Fibroblast of skin of left biceps (primary cell): ENCODE data around the gene ETV7.
"Not testable (repeated sequence)": the region's sequence is repeated elsewhere in the genome, so short reads cannot be mapped to it uniquely, and the experiment has no call there.

Experiments
- DNase-seq, 2 experiments: peaks; one replicate each; pipeline ENCODE4 v3.0.0-alpha.2; 2013; ENCODE audit warnings: low read depth in 2 of 2

Gene ETV7

DNA sequence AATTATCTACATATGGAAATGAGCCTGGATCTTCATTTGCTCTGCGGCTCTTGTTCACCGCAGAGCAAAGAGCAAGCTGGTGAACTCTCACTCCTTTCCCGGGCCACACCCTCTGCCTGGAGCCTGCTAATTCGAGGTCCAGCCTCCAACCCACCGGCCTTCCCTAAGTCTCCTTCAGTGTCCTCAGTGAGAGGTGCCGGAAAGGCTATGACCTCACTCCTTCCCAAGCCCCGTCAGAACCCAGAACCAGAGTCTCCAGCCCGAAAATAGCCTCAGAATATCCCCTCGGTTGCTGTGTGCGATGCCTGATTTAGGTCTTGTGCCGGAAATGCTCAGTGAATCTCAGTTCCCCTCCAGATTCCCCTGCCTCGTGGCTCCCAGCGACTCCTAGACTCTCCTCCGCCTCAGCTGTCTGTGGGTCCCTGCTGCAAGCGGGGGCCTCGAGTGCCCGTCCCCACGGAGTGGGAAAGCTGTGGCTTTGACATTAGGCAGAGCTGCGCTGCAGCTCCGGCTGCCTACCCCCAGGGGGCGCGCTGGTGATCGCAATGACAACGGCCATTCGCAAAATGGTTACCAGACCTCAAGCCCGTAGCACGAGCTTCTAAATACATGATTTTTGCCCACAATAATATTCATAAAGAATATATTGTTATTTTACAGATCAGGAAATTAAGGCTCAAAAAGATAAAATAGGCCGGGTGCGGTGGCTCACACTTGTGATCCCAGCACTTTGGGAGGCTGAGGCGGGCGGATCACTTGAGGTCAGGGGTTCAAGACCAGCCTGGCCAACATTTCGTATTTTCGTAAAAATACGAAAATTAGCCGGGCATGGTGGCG, 46.6 kb downstream of the ETV7 start:
- DNase-seq = peak in 1 of 2 experiments; percentile 18

- no peak for DNase-seq
Measured at GRCh38 chr6:36340306-36340617, 47.2 kb downstream of the ETV7 start.

DNA sequence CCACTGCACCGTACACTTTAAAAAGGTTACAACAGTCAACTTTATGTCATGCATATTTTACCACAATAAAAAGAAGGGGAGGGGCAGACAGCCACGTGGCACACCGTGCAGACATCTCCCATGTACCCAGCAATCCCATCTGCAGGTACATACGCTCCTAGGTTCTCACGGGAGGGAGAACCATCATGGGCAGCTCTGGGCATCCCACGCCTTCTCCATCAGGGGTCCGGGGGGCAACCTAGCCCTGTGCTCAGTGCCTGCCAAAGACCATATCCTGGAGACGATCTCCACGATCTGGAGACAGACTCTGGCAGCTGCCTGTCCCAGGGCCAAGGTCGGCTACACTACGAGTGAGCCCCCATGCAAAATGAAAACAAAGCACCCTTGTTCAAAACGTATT, 48.3 kb downstream of the ETV7 start:
- no peak for DNase-seq

GRCh38 chr6:36338223-36338622, 49.2 kb downstream of the ETV7 start:
- not testable (repeated sequence) for DNase-seq

- DNase-seq = no peak
Measured at GRCh38 chr6:36337814-36338213, 49.7 kb downstream of the ETV7 start.

- no peak for DNase-seq
Measured at GRCh38 chr6:36336779-36337241, 50.7 kb downstream of the ETV7 start, which contains the start of gene BNIP5. Gene BNIP5 (minus strand): TSS chr6:36336888. CDS start chr6:36330690, 6,198 bp downstream.

GRCh38 chr6:36336208-36336710, 51.2 kb downstream of the ETV7 start:
- no peak for DNase-seq

DNA sequence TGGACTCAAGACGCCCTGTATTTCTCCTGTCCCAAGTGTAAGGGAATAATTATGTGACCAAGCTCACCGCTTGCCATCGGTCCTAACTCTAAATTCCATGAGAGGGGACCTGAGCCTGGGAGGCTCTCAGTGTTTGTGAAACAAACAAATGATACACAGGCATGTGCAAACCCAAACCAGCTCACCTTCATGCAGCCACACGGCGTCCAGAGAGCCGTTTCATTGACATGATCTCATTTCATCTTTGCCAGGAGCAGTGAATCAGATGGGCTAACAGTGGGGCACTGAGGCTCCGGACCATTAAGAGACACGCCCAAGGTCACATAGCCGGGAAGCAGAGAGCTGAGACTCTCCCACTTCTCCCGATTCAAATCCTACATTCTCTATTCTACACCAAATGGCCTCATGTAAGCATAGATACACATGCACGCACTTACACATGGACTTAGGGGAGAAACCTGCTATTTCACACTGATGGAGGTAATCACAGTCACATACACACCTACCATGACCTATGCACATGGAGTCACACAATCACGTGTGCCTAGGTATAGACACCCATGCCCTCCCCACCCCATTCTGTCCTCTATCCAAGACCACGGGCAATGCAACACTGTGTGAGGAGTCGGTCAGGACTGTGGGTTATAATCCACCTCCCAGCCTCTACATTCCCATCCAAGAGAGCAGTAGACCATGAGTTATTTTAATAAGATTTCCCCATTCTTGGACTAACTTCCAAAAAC, 51.8 kb downstream of the ETV7 start:
- DNase-seq = no peak

DNA sequence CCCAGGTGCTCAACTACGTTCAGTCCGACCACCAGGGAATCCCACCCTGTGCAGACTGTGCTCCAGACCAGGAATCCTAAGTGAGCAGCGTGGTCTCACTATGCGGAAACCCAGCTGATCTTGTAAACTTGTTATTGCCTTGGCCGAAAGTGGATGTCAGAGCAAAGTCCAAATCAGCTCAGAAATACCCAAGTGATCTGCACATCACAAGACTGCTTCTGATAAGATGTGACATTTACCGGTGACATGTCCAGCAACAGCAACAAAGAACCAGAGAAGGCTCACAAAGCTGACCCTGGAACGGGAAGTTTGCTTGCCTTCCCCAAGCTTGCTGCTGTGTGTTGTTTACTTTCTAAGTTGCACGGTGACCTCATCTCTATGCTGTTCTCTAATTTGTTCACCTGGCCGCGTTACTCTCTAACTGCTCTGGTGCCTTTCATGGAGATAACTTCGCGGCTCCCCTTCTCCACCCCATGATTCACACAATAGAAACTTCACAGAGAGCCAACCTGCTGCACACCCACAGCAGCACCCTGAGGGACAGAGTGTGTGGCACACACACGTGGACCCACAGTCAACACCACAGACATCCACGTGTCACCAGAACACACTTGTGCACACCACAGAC, 52.5 kb downstream of the ETV7 start:
- DNase-seq = no peak

GRCh38 chr6:36333931-36334725, 53.3 kb downstream of the ETV7 start:
- no peak for DNase-seq

DNA sequence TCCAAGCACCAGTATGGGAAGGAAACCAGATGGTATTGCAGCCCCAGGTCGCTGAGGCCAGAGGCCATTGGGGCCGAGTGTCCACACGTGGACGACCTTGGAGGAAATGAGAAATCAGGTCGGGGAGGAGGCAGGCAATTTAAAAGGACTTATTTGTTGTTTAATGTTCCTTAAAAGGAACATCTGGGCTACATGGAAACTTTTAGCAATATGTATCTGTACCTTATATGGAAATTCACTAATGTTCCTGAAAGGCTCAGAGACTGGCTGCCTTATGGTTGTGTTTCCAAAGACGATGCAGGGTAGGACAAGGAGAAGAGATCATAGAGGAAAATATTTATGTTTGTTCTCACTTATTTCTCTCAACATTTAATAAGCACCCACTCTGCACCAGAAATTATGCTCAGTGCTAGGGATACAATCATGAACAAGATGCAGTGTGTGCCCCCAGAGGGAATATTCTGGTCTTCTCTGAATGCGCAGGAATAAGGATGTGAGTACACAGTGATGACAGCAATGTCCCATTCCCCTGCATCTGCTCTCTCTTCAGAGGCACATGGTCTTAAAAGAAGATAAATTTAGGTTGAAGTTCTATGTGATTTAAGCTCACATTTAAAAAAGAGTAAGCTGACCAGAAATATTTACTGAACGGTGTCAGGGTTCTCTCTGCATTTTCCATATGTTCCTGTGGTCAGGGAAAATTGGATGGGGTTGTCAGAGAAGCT, 54.1 kb downstream of the ETV7 start:
- no peak for DNase-seq

- no peak for DNase-seq
Measured at GRCh38 chr6:36331381-36331780, 56.1 kb downstream of the ETV7 start.

DNA sequence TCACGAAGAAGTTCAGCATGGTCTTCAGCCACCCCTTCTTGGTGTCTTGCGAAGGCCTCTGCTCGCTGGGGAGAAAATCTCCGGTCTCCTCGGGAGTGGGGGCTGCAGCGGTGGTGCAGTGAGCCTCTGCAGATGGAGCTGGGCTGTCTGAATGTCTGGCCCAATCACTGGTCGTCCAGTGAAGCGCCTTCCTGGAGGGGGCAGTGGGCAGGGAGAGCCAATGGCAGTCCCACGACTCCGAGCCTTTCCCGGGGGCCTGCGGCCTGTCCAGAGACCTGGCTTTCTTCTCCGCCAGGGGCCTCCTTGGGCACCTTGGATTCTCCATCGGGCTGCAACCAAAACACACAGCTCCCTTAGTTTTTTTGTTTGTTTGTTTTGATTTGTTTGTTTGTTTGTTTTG, 57.1 kb downstream of the ETV7 start:
- no peak for DNase-seq

GRCh38 chr6:36329798-36330291, 57.6 kb downstream of the ETV7 start:
- no peak for DNase-seq

- no peak for DNase-seq
Measured at GRCh38 chr6:36328600-36328999, 58.9 kb downstream of the ETV7 start.

- no peak for DNase-seq
Measured at GRCh38 chr6:36327919-36328236, 59.6 kb downstream of the ETV7 start.

DNA sequence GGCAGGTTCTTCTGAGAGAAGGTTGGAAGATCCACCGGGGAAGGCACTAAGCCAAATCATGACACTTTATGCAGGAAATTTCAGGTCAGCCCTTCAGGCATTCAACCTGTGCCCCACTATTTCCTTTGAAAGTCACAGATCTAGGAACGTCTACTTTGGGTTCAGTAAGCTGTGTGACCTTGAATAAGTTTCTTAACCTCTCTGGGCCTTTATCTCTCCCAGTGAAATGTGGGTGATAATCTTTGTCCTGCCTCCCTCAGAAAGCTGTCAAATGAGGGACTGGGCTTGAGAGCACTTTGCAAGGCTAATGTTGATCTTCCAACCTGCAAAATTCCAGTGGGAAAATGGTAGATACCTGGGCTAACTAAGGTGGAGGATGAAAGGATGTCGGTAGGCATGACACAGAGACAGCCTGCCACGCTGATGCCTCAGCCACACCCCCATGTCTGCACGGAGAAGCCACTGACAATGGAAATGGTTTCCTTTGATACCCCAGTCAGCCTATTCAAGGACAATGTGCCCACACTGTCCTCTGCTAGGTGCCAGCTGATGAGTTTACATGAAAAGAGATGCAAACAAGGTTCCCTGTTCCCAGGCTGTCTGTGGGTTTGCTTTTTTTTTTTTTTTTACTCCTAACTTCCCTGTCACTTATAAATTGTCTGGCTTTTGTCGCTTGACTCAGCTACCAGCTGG, 60.1 kb downstream of the ETV7 start:
- no peak for DNase-seq

DNA sequence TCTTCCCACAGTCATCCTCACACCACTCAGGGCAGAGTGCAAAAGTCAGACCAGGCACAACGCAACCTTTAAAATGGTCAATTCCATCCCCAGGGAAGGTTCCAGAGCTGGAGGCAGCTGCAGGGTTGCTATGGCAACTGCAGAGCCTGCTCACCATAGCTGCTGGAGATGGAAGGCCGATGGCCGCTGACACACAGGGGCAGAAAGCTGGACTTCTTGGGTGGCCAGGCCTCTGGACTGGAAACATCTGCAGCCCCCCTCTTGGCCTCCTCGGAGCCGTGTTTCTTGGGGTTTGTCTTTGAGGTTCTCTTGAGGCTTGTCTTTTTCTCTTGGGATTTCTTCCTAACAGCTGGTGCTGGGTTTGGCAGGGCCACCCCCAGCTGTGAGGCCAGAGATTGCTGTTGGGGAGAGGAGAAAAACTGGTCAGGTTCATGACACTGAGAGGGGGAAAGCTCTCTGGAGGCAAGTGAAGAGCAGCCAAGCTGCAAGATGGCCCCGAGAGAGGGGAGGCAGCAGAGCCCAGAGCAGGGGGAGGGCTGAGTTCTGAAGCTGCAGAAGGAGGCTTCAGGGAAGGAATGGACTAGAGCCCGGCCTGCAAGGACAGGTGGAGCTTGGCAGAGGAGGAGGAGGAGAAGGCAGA, 61.0 kb downstream of the ETV7 start:
- no peak for DNase-seq

GRCh38 chr6:36324715-36325114, 62.8 kb downstream of the ETV7 start:
- no peak for DNase-seq

- DNase-seq = no peak
Measured at GRCh38 chr6:36324191-36324590, 63.3 kb downstream of the ETV7 start.
